Large intestine (tissue), 3 donors: Measurements from ENCODE around the gene NFIX. TPM values are rescaled to one million over a fixed set of nuclear protein-coding genes. Genes with fewer than 3 reads are reported as not detected.

Experiments
- DNase-seq, 2 donors: peaks; one replicate each; pipeline versions ENCODE4 v3.0.0 to v3.0.0-alpha.2; 2013
- H3K27ac ChIP-seq: one replicate; pipeline ENCODE4 v1.5.1; 2013; ENCODE audit warnings: low read length
- H3K27me3 ChIP-seq: 2 replicates; pipeline ENCODE4 v1.6.1; 2013; ENCODE audit warnings: low read length; ENCODE audit not compliant: control insufficient read depth, insufficient read depth
- H3K36me3 ChIP-seq: 2 replicates; pipeline ENCODE4 v1.6.1; 2013; ENCODE audit warnings: low read length; ENCODE audit not compliant: control insufficient read depth, insufficient read depth
- H3K4me1 ChIP-seq: one replicate; pipeline ENCODE4 v1.6.1; 2013; ENCODE audit warnings: low read length; ENCODE audit not compliant: control insufficient read depth, insufficient read depth
- H3K4me3 ChIP-seq: one replicate; pipeline ENCODE4 v1.5.1; 2013; ENCODE audit warnings: low read length
- H3K9me3 ChIP-seq: one replicate; pipeline ENCODE4 v1.6.1; 2013; ENCODE audit warnings: mild to moderate bottlenecking, low read depth, low read length, moderate library complexity; ENCODE audit not compliant: control insufficient read depth
- WGBS: methylation state at CpG from one replicate; pipeline ENCODE4 v1.1.5; 2013; ENCODE audit warnings: low lambda C conversion rate; ENCODE audit not compliant: insufficient coverage; 5-methylcytosine and 5-hydroxymethylcytosine counted together
- polyA plus RNA-seq: library from polyadenylated mRNA; unstranded; fragments of 120-200 nt; gene quantifications from one replicate; pipeline ENCODE4 v1.2.1, GENCODE V29; 2013

Gene NFIX
- polyA plus RNA-seq, 1 donor: 20.2 TPM

GRCh38 chr19:12997967-12998940 lies 3.0 kb downstream of the NFIX start:
- Histone ChIP-seq H3K4me3 (no peak overlapping the region), H3K9me3 (peaks cover 9% of the 10 kb centered on the region), H3K27ac (no peak overlapping the region), H3K36me3 (no peaks in the 10 kb centered on the region), H3K4me1 (peaks cover 4% of the 10 kb centered on the region), H3K27me3 (peaks cover 84% of the 10 kb centered on the region)
- no peak for DNase-seq
- WGBS: 74% methylated on average over 5 of the region's 32 CpGs

GRCh38 chr19:13001166-13001501 lies 5.9 kb downstream of the NFIX start:
- WGBS: 95% methylated on average over 4 of the region's 19 CpGs
- DNase-seq: no peak
- Histone ChIP-seq H3K9me3 (peaks cover 6% of the 10 kb centered on the region), H3K36me3 (no peaks in the 10 kb centered on the region), H3K4me1 (no peaks in the 10 kb centered on the region), H3K4me3 (no peak overlapping the region), H3K27ac (no peak overlapping the region), H3K27me3 (peaks cover 84% of the 10 kb centered on the region)

GRCh38 chr19:13001502-13002165 lies 6.4 kb downstream of the NFIX start:
- Histone ChIP-seq H3K9me3 (peaks cover 2% of the 10 kb centered on the region), H3K27ac (peak overlapping the region; percentile 33), H3K4me1 (no peaks in the 10 kb centered on the region), H3K27me3 (peaks cover 84% of the 10 kb centered on the region), H3K4me3 (no peak overlapping the region), H3K36me3 (no peaks in the 10 kb centered on the region)
- no peak for DNase-seq
- WGBS: 100% methylated on average over 1 of the region's 41 CpGs

- H3K9me3 ChIP-seq: no peaks in the 10 kb centered on the region
- no peaks in the 10 kb centered on the region for H3K36me3 ChIP-seq
- peaks cover 84% of the 10 kb centered on the region for H3K27me3 ChIP-seq
- H3K4me1 ChIP-seq: no peaks in the 10 kb centered on the region
- peak; percentile 48 to 51 for DNase-seq
- H3K27ac ChIP-seq: peak overlapping the region; percentile 33
- H3K4me3 ChIP-seq: no peak overlapping the region
- WGBS: no CpG with 5 or more reads among the region's 29 CpGs
Measured at GRCh38 chr19:13002166-13002898, 7.1 kb downstream of the NFIX start.

GRCh38 chr19:13003081-13003480 lies 7.8 kb downstream of the NFIX start:
- no CpG with 5 or more reads among the region's 15 CpGs for WGBS
- no peak overlapping the region for H3K27ac ChIP-seq
- no peak for DNase-seq
- no peaks in the 10 kb centered on the region for H3K4me1 ChIP-seq
- peaks cover 83% of the 10 kb centered on the region for H3K27me3 ChIP-seq
- no peaks in the 10 kb centered on the region for H3K9me3 ChIP-seq
- H3K4me3 ChIP-seq: no peak overlapping the region
- H3K36me3 ChIP-seq: no peaks in the 10 kb centered on the region

GRCh38 chr19:13004273-13004672 lies 9.0 kb downstream of the NFIX start:
- Histone ChIP-seq H3K4me3 (no peak overlapping the region), H3K27ac (no peak overlapping the region), H3K27me3 (peaks cover 86% of the 10 kb centered on the region), H3K4me1 (no peaks in the 10 kb centered on the region), H3K9me3 (no peaks in the 10 kb centered on the region), H3K36me3 (no peaks in the 10 kb centered on the region)
- no peak for DNase-seq
- no CpG with 5 or more reads among the region's 7 CpGs for WGBS

- no peak for DNase-seq
- Histone ChIP-seq H3K4me1 (no peaks in the 10 kb centered on the region), H3K9me3 (no peaks in the 10 kb centered on the region), H3K27me3 (peaks cover 87% of the 10 kb centered on the region), H3K4me3 (no peak overlapping the region), H3K27ac (no peak overlapping the region), H3K36me3 (no peaks in the 10 kb centered on the region)
- no CpG with 5 or more reads among the region's 4 CpGs for WGBS
Measured at GRCh38 chr19:13005253-13005652, 10.0 kb downstream of the NFIX start.

- Histone ChIP-seq H3K4me1 (no peaks in the 10 kb centered on the region), H3K9me3 (peaks cover under 1% of the 10 kb centered on the region), H3K4me3 (no peak overlapping the region), H3K36me3 (no peaks in the 10 kb centered on the region), H3K27me3 (peaks cover 89% of the 10 kb centered on the region), H3K27ac (no peak overlapping the region)
- no peak for DNase-seq
- WGBS: no CpG with 5 or more reads among the region's 12 CpGs
Measured at GRCh38 chr19:13005861-13006370, 10.6 kb downstream of the NFIX start.

- no peaks in the 10 kb centered on the region for H3K4me1 ChIP-seq
- H3K27ac ChIP-seq: no peak overlapping the region
- DNase-seq: no peak
Measured at GRCh38 chr19:13006431-13007281, 11.4 kb downstream of the NFIX start.

More at GRCh38 chr19:13006431-13007281, 11.4 kb downstream of the NFIX start:
- Histone ChIP-seq H3K4me3 (no peak overlapping the region), H3K36me3 (no peaks in the 10 kb centered on the region), H3K9me3 (peaks cover 5% of the 10 kb centered on the region), H3K27me3 (peaks cover 89% of the 10 kb centered on the region)
- WGBS: no CpG with 5 or more reads among the region's 28 CpGs
